ENCODE results near the gene CCDC68. TPM values are rescaled to one million over a fixed set of nuclear protein-coding genes. Genes with fewer than 3 reads are reported as not detected.

Gene CCDC68
- total RNA-seq, 1 donor from 2014 or later, result not detected

DNA sequence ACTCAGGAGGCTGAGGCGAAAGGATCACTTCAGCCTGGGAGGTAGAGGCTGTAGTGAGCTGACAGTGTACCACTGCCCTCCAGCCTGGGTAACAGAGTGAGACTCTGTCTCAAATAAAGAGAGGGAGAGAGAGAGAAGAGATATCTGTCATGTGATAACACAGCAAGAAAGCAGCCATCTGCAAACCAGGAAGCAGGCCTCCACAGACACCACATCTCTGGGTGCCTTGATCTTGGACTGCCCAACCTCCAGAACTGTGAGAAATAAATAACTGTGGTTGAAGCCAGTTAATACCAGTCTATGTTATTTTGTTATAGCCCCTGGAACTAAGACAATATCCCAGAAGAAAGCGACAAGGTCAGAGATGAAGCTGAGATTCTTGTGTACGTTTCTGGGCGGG is 2.6 kb upstream of the CCDC68 start:
- intact Hi-C loops (cut with micrococcal nuclease), result no loop called here

DNA sequence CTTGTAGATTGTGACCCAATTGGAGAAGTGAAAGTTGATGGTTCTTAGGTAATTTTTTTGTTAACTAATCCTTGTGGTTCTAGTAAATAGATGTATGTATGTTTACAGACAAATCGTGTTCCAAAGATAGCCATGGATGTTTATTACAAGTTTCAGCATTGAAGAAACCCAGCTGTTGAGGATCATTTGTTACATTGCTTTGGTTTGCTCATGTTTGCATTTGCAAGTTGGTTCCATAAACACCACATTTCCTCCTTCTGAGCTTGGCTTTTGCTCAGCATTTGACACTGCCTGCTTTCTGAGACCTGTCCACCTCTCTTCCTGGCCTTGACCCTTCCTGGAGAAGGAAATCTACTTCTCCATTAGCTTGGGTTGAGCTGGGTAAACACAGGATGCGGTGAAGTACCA is 1.8 kb upstream of the CCDC68 start:
- intact Hi-C loops (cut with micrococcal nuclease), result no loop called here

GRCh38 chr18:54960197-54960596 is 936 bp upstream of the CCDC68 start:
- intact Hi-C loops (cut with micrococcal nuclease), result no loop called here

- intact Hi-C loops (cut with micrococcal nuclease), result no loop called here
These were observed 1.3 kb downstream of the CCDC68 start for GRCh38 chr18:54957996-54958395.

DNA sequence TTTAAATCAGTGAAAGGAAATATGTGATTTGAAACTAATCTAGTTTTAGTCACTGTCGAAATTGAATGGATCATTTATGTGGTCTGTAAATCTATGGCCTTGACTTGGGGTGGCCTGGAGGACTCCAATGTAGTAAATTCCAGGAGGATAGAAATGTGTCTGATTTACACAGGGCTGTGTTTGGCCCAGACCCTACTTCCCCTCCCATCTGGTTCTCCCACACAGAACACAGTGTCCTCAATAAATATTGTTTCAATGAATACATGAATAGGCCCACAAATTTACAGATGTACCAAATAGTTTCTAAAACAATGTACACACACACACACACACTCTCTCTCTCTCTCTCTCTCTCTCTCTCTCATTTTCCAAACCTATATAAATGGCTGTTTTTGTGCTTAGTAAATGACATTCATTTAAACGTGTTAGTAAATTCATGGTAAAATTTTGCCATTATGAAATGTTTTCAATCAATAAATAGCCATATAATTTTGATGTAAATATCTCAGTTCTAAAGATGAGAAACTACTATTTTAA is 1.9 kb downstream of the CCDC68 start:
- intact Hi-C loops (cut with micrococcal nuclease), result no loop called here

DNA sequence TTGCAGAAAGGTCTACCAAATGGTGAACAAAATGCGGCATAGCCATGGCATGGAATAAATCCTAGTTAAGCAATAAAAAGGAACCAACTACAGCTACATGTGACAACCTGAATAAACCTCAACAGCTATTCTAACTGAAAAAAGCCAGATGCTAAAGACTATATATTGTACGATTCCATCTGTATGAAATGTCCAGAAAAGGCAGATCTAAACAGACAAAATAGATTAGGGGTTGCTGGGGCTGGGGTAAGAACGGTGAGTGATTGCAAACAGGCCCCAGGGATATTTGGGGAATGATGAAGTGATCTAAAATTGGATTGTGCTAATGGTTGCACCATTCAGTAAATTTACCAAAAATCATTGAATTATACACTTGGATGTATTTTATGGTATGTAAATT is 2.8 kb downstream of the CCDC68 start:
- intact Hi-C loops (cut with micrococcal nuclease), result no loop called here

DNA sequence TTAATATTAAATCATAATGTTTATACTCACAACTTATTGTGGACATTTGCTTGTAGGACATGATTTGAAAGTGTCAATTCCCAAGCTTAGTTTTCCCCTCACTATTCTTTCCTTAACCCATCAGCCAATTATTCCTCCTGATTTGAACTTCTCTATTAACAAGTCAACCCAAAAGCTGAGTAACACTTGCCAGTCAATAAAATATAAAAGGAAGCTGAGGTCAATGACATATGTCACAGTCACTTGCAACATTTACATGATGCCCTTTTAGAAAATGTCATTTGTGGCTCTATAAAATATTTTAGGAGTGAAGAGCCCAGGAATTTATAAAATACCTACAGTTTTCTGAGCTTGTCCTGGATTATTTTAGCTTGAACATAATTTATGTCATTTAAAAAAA is 7.2 kb downstream of the CCDC68 start:
- intact Hi-C loops (cut with micrococcal nuclease), result no loop called here

DNA sequence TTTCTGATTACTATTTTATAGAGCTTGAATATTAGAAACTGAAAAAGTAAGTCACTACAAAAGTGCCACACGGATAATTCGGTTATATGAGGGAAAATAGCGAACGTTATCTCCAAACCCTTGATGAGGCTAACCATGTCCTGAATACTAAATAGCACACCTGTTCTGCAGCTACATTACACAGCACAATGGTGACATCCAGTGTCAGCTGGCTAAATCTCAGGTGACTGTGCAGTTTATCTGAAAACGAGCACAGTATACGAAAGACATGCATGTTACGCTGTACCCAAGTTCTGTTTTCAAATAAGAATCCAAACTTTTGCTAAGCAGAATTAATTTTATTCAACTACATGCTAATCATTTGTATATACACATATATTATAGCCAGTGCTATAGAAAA is 9.0 kb downstream of the CCDC68 start:
- intact Hi-C loops (cut with micrococcal nuclease), result loop anchor here (1.0 kb wide), 2 partner anchors 271 to 391 kb away; no protein-coding TSS in a partner anchor

DNA sequence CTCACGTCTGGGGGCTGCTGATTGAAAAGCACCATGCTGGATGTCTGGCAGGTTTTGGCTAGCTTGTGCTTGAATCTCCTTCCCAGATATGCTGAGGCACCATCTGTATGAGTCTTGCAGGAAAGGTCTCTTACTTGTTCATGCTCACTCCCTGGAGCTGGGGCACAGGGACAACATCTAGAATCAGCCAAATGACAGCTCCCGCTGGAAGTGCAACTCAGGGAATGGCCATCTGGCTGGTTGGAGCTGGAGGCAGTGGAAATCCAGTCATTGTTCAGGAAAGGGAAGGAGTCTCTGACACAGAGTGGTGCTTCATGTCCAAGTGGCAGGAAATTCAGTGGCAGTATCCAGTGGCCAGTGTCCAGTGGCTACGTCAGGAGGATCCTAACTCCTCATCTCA is 9.7 kb downstream of the CCDC68 start:
- intact Hi-C loops (cut with micrococcal nuclease), result no loop called here

DNA sequence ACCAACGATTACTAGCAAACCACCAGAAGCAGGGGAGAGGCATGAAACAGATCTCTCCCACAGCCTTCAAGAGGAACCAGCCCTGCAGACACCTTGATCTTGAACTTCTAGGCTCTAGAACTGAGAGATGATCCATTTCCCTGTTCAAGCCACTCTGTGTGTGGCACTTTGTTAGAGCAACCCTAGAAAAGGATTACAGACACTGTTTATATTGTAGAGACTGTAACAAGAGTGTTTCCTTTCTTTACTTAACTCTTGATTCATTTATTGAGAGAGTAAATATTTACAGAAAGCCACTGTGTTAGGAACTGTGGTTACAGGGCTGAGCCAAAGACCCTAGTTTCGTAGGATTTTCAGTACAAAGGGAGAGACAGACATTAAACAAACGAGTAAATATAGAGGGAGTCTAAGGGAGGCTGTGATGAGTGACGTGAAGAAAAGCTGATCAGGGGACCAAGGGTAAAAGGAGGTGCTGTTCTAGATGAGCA is 10.9 kb downstream of the CCDC68 start:
- intact Hi-C loops (cut with micrococcal nuclease), result no loop called here

DNA sequence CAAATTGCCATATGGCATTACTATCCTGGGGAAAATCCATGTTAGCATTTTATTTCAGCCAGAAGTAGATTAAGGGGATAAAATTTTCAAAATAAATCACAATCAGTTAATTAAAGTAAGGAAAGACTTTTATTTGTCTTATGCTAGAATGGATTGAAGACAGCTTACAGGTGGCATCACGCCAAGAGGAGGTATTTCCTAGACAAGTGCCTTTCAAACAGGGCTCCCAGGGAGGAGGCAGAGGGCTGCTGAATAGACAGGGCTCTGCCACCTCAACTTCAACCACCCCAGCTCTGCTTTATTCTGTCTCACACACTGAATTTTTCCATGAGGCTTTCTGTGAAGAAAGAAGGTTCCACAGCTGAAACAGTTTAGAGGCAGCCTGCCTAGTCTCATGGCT is 12.2 kb downstream of the CCDC68 start:
- intact Hi-C loops (cut with micrococcal nuclease), result loop anchor here (2.0 kb wide), 1 partner anchor 234 kb away; no protein-coding TSS in a partner anchor

GRCh38 chr18:54946149-54946581 is 13.1 kb downstream of the CCDC68 start:
- intact Hi-C loops (cut with micrococcal nuclease), result loop anchor here (2.0 kb wide), 1 partner anchor 233 kb away; no protein-coding TSS in a partner anchor

- intact Hi-C loops (cut with micrococcal nuclease), result loop anchor here (2.0 kb wide), 1 partner anchor 233 kb away; no protein-coding TSS in a partner anchor
These were observed 13.6 kb downstream of the CCDC68 start for GRCh38 chr18:54945576-54946125.

- intact Hi-C loops (cut with micrococcal nuclease), result no loop called here
These were observed 16.7 kb downstream of the CCDC68 start for GRCh38 chr18:54942569-54942968.

DNA sequence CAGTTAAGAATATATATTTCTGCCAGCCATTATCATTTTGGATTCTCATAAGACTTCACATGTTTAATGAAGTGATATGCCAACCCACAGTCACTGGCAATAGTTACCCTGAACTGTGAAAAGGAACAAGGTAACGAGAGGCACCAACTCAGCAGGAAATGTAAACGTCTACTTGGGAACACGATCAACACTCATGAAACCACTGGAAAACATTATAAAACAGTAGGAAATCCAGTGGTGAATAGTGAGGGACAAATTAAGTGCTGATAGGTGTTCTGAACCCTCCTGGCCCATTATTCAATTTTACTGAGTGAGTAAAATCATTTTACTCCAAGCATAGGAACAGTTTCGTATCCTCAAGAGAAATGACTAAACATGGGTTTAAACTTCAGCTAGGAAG is 17.1 kb downstream of the CCDC68 start:
- intact Hi-C loops (cut with micrococcal nuclease), result no loop called here

- intact Hi-C loops (cut with micrococcal nuclease), result no loop called here
These were observed 19.8 kb downstream of the CCDC68 start for GRCh38 chr18:54939361-54939917.

- intact Hi-C loops (cut with micrococcal nuclease), result loop anchor here (1.0 kb wide), 1 partner anchor 114 kb away; no protein-coding TSS in a partner anchor
These were observed 20.8 kb downstream of the CCDC68 start for GRCh38 chr18:54938506-54938905.

DNA sequence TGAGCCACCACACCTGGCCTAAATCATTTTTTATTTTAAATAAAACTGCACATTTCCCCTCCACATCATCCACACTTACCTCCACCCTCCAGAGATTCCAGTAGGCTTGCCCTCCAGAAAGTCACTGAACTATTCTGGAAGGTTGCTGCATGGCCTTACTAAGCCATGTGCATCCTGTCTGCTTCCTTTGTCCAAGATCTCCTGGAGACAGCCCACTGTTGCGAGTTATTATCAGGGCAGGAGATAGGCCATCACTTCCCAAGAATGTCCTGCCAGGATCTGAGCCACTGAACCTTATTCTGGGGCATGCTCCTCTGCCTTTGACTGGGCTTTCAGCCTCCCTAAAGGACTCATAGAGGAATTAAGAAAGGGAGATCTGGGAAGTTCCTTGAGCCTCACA is 26.8 kb downstream of the CCDC68 start:
- intact Hi-C loops (cut with micrococcal nuclease), result no loop called here

DNA sequence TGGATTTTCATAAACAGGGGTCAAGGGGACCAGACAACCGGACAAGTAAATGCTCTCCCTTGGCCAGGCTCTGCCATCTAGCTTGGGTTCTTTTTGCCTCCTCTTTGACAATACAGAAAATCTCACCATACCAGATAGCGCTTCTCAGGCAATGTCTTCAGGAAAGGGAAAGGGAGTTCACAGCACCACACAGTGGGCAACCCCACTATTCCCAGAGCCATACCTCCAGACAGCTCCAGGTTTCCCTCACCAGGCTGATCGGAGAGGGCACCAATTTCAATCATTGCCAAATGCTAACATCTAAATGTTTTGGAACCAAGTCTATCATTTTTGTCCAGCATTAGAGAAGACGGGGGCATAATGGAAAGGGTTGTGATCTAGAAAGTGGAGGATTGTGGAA is 28.1 kb downstream of the CCDC68 start:
- intact Hi-C loops (cut with micrococcal nuclease), result no loop called here

GRCh38 chr18:54928236-54928635 is 31.0 kb downstream of the CCDC68 start:
- intact Hi-C loops (cut with micrococcal nuclease), result no loop called here

- intact Hi-C loops (cut with micrococcal nuclease), result no loop called here
These were observed 32.5 kb downstream of the CCDC68 start for GRCh38 chr18:54926593-54927325.

GRCh38 chr18:54924948-54925347 is 34.3 kb downstream of the CCDC68 start:
- intact Hi-C loops (cut with micrococcal nuclease), result no loop called here

Data from T-helper 2 cell treated with Interferon-gamma antibody and Interleukin-4, amounts not matched to agents 100 ng/mL and 5 ng/mL, for 36 hours (primary cell).